ENCODE results near the gene GPR35.

- TF ChIP-seq CTCF (IDR thresholded peaks at IDR 0.05) = no peak
- TF ChIP-seq EP300 (IDR thresholded peaks at IDR 0.05) = no peak
- no peak for TF ChIP-seq POLR2AphosphoS5 (IDR thresholded peaks at IDR 0.05)
Measured at GRCh38 chr2:240589375-240589774, 35.9 kb upstream of the GPR35 start.

All from upper lobe of left lung (tissue), 4 donors.